ENCODE results near the gene BIN2. TPM values are rescaled to one million over a fixed set of nuclear protein-coding genes. Genes with fewer than 3 reads are reported as not detected.

The BIN2 gene
- polyA plus RNA-seq, 2 of the 4 experiments (the other 2 are of a cell fraction) = 0.08 to 0.57 TPM

DNA sequence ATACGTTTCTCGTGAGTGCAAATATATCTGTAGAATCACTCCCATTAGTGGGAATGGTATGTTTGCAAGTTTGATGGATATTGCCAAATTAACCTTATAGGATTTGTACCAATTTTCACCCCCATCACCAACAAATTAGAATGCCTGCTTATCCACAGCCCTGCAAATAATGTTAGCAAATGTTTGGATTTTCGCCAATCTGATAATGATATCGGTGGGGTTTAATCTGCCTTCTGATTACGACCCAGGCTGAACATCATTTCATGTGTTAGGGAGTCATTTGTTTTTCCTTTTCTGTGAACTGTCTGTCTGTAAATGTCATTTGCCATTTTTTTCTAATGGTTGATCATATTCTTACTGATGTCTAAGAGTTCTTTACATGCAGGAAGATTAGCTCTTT is 89.4 kb downstream of the BIN2 start:
- POLR2A ChIA-PET = no interaction called here
- H3K9me3 ChIP-seq = no peaks in the 10 kb centered on the region
- FAIRE-seq = no peak
- WGBS (ENCODE audit: missing lambda C conversion rate) = 83% methylated on average over 5 of the region's 5 CpGs
- TF ChIP-seq ZSCAN20 (CRISPR knock-in tag; IDR thresholded peaks at IDR 0.05) (no peak), CHD4 (IDR thresholded peaks at IDR 0.05; ENCODE audit: borderline replicate concordance) (no peak), JUNB (IDR thresholded peaks at IDR 0.05) (no peak), KDM5A (IDR thresholded peaks at IDR 0.05) (no peak), HDAC2 (IDR thresholded peaks at IDR 0.05) (no peak)
- TF ChIP-seq, protein P1, sequence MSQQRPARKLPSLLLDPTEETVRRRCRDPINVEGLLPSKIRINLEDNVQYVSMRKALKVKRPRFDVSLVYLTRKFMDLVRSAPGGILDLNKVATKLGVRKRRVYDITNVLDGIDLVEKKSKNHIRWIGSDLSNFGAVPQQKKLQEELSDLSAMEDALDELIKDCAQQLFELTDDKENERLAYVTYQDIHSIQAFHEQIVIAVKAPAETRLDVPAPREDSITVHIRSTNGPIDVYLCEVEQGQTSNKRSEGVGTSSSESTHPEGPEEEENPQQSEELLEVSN (IDR thresholded peaks at IDR 0.05; ENCODE audit: borderline replicate concordance, low read depth) = no peak
- no peaks in the 10 kb centered on the region for H3K4me1 ChIP-seq
- no peak overlapping the region for H3K27ac ChIP-seq
- H3K4me3 ChIP-seq = no peak overlapping the region
- ATAC-seq = no peak
- H3K4me2 ChIP-seq = no peak overlapping the region
- DNase-seq (ENCODE audit: low read depth in 1 of 2, low spot score in 1 of 2) = no peak
- CTCF ChIA-PET = interaction anchor here (1.1 to 1.8 kb wide), 2 partner anchors 17 to 28 kb away, joined by 4 read pairs; partner anchors contain the start of gene POU6F1

DNA sequence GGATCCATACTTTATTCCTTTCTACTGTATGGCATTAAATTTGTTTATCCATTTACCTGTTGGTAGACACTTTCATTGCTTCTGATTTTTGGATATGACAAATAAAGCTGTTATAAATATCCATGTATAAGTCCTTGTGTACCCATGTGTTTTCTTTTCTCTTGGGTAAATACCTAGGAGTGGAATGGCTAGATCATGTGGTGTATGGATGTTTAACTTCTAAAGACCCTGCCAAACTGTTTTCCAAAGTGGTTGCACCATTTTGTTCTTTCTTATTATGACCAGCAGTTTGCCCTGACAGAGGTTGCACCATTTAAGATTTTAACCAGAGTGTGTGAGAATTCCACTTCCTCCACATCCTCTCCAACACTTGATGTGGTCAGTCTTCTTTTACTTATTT is 91.3 kb downstream of the BIN2 start:
- no peak for FAIRE-seq
- H3K4me3 ChIP-seq = no peak overlapping the region
- ATAC-seq = no peak
- ChIA-PET POLR2A (no interaction called here), CTCF (interaction anchor here (1.7 kb wide), 1 partner anchor 14 kb away, joined by 6 read pairs; the partner anchor contains the start of gene POU6F1)
- no peak overlapping the region for H3K4me2 ChIP-seq
- no peaks in the 10 kb centered on the region for H3K9me3 ChIP-seq
- TF ChIP-seq MAX (IDR thresholded peaks at IDR 0.05) = no peak
- TF ChIP-seq, protein P2, sequence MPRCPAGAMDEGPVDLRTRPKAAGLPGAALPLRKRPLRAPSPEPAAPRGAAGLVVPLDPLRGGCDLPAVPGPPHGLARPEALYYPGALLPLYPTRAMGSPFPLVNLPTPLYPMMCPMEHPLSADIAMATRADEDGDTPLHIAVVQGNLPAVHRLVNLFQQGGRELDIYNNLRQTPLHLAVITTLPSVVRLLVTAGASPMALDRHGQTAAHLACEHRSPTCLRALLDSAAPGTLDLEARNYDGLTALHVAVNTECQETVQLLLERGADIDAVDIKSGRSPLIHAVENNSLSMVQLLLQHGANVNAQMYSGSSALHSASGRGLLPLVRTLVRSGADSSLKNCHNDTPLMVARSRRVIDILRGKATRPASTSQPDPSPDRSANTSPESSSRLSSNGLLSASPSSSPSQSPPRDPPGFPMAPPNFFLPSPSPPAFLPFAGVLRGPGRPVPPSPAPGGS (IDR thresholded peaks at IDR 0.05) = no peak
- TF ChIP-seq KDM1A (IDR thresholded peaks at IDR 0.05; ENCODE audit: low read depth) = no peak
- TF ChIP-seq CBX8 (IDR thresholded peaks at IDR 0.05) = no peak
- TF ChIP-seq EHF (CRISPR knock-in tag; IDR thresholded peaks at IDR 0.05) = no peak
- TF ChIP-seq CHD4 (IDR thresholded peaks at IDR 0.05; ENCODE audit: borderline replicate concordance) = no peak
- no peak for TF ChIP-seq BHLHE40 (IDR thresholded peaks at IDR 0.05; ENCODE audit: low read depth, low read length)
- no peak for TF ChIP-seq MAFK (IDR thresholded peaks at IDR 0.05; ENCODE audit: partially characterized antibody)
- no peaks in the 10 kb centered on the region for H3K4me1 ChIP-seq
- H3K27ac ChIP-seq = no peak overlapping the region
- no peak for DNase-seq (ENCODE audit: low read depth in 1 of 2, low spot score in 1 of 2)

Other genes with a start within 250 kb of the BIN2 start
- 20.3 and 21.6 TPM in 2 replicates for gene CSRNP2, start 240.6 kb downstream of the BIN2 start, polyA plus RNA-seq (2011; rRNA removed)
- gene CSRNP2, start 240.6 kb downstream of the BIN2 start, polyA plus RNA-seq (2017; fragmentation: RNase III; extraction: RNeasy Plus Mini Kit Qiagen cat#74134 plus additional on column Dnase treatment) = 9.9 to 11.1 TPM (median 10.3 TPM) in 3 replicates
- 36.9 and 39.8 TPM in 2 replicates for gene TFCP2, start 151.0 kb downstream of the BIN2 start, polyA plus RNA-seq (2011; rRNA removed)
- 18.7 to 19.4 TPM (median 19.0 TPM) in 3 replicates for gene TFCP2, start 151.0 kb downstream of the BIN2 start, polyA plus RNA-seq (2017; fragmentation: RNase III; extraction: RNeasy Plus Mini Kit Qiagen cat#74134 plus additional on column Dnase treatment)
- gene POU6F1, start 106.1 kb downstream of the BIN2 start, polyA plus RNA-seq (2011; rRNA removed) = 1.3 and 1.7 TPM in 2 replicates
- gene POU6F1, start 106.1 kb downstream of the BIN2 start, polyA plus RNA-seq (2017; fragmentation: RNase III; extraction: RNeasy Plus Mini Kit Qiagen cat#74134 plus additional on column Dnase treatment) = 0.58 to 0.92 TPM (median 0.77 TPM) in 3 replicates
- 375 and 459 TPM in 2 replicates for gene DAZAP2, start 85.3 kb downstream of the BIN2 start, polyA plus RNA-seq (2011; rRNA removed)
- 290 to 304 TPM (median 292 TPM) in 3 replicates for gene DAZAP2, start 85.3 kb downstream of the BIN2 start, polyA plus RNA-seq (2017; fragmentation: RNase III; extraction: RNeasy Plus Mini Kit Qiagen cat#74134 plus additional on column Dnase treatment)
- 27.2 and 38.3 TPM in 2 replicates for gene SMAGP, start 53.8 kb downstream of the BIN2 start, polyA plus RNA-seq (2011; rRNA removed)
- gene SMAGP, start 53.8 kb downstream of the BIN2 start, polyA plus RNA-seq (2017; fragmentation: RNase III; extraction: RNeasy Plus Mini Kit Qiagen cat#74134 plus additional on column Dnase treatment) = 14.8 to 16.4 TPM (median 15.5 TPM) in 3 replicates
- gene CELA1, start 22.5 kb upstream of the BIN2 start, polyA plus RNA-seq (2011; rRNA removed) = not detected in 2 replicates
- gene CELA1, start 22.5 kb upstream of the BIN2 start, polyA plus RNA-seq (2017; fragmentation: RNase III; extraction: RNeasy Plus Mini Kit Qiagen cat#74134 plus additional on column Dnase treatment) = not detected in 3 replicates
- gene GALNT6, start 67.2 kb upstream of the BIN2 start, polyA plus RNA-seq (2011; rRNA removed) = 3.9 and 4.3 TPM in 2 replicates
- gene GALNT6, start 67.2 kb upstream of the BIN2 start, polyA plus RNA-seq (2017; fragmentation: RNase III; extraction: RNeasy Plus Mini Kit Qiagen cat#74134 plus additional on column Dnase treatment) = 2.9 to 4.1 TPM (median 3.6 TPM) in 3 replicates
- 1.7 and 2.3 TPM in 2 replicates for gene SLC4A8, start 100.7 kb upstream of the BIN2 start, polyA plus RNA-seq (2011; rRNA removed)
- 1.1 to 1.6 TPM (median 1.4 TPM) in 3 replicates for gene SLC4A8, start 100.7 kb upstream of the BIN2 start, polyA plus RNA-seq (2017; fragmentation: RNase III; extraction: RNeasy Plus Mini Kit Qiagen cat#74134 plus additional on column Dnase treatment)